Measurements from ENCODE around the gene MAGI2.

The MAGI2 gene

DNA sequence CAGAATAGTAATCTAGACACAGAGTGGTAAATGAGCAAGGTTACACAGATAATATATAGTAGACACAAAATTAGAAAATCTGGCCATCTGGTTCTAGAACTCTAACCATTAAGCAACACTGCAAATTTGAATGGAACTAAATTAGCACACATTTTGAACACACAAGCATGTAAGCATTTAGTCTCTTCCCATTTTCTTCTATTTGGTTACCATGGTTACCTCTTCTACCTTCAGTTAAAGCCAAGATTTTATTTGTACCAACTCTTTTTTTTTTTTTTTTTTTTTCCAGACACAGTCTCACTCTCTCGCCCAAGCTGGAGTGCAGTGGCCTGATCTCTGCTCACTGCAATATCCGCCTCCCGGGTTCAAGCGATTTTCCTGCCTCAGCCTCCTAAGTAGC is 790.5 kb downstream of the MAGI2 start:
- Histone ChIP-seq H3K4me3 (ENCODE audit: low read length, poor library complexity, severe bottlenecking) (no peak overlapping the region), H3K9me2 (replicated peaks; ENCODE audit: low read depth, low read length) (no peaks in the 10 kb centered on the region), H3K79me2 (ENCODE audit: insufficient read depth, low read length) (no peaks in the 10 kb centered on the region)

DNA sequence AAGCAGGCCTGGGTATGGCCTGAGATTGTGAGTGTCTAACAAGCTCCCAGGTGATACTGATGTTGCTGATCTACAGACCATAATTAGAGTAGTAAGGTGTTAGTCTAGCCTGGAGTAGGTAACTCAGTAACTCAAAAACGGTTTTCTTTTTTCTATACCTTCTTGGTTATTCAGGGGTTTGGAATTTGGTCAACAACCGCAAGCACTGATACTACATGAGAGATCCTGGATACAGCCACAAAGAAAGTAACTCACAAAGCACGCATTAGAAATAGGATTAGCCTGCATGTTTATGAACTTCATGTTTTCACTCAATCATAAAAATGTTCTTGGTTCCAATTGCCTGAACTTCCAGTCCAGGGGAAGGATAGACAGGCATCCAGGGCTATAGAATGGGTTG is 803.5 kb downstream of the MAGI2 start:
- Histone ChIP-seq H3K27me3 (ENCODE audit: insufficient read depth, low read length, poor library complexity, severe bottlenecking) (no peaks in the 10 kb centered on the region), H3K79me2 (ENCODE audit: insufficient read depth, low read length) (no peaks in the 10 kb centered on the region), H3K9me2 (replicated peaks; ENCODE audit: low read depth, low read length) (no peaks in the 10 kb centered on the region), H3K36me3 (ENCODE audit: insufficient read depth, low read length) (no peaks in the 10 kb centered on the region), H3F3A (ENCODE audit: low read depth) (no peaks in the 10 kb centered on the region), H3K4me2 (ENCODE audit: low read depth, low read length, poor library complexity, severe bottlenecking) (no peak overlapping the region), H2AFZ (ENCODE audit: low read length) (no peak overlapping the region), H3K4me3 (ENCODE audit: low read length, poor library complexity, severe bottlenecking) (no peak overlapping the region), H3K9me3 (ENCODE audit: insufficient read depth, low read depth, low read length) (no peaks in the 10 kb centered on the region), H3K4me1 (ENCODE audit: insufficient read depth, low read length, poor library complexity, severe bottlenecking) (no peaks in the 10 kb centered on the region), H3K9ac (ENCODE audit: low read depth, low read length, poor library complexity, severe bottlenecking) (no peak overlapping the region), H4K20me1 (ENCODE audit: insufficient read depth, low read length, poor library complexity, severe bottlenecking) (no peaks in the 10 kb centered on the region)
- TF ChIP-seq, protein P1, sequence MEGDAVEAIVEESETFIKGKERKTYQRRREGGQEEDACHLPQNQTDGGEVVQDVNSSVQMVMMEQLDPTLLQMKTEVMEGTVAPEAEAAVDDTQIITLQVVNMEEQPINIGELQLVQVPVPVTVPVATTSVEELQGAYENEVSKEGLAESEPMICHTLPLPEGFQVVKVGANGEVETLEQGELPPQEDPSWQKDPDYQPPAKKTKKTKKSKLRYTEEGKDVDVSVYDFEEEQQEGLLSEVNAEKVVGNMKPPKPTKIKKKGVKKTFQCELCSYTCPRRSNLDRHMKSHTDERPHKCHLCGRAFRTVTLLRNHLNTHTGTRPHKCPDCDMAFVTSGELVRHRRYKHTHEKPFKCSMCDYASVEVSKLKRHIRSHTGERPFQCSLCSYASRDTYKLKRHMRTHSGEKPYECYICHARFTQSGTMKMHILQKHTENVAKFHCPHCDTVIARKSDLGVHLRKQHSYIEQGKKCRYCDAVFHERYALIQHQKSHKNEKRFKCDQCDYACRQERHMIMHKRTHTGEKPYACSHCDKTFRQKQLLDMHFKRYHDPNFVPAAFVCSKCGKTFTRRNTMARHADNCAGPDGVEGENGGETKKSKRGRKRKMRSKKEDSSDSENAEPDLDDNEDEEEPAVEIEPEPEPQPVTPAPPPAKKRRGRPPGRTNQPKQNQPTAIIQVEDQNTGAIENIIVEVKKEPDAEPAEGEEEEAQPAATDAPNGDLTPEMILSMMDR (conservative IDR thresholded peaks at IDR 0.05; ENCODE audit: low read length): no peak
- TF ChIP-seq EZH2phosphoT487 (IDR thresholded peaks at IDR 0.05; ENCODE audit: borderline replicate concordance): no peak

More for the DNA sequence above, 790.5 kb downstream of the MAGI2 start:
- no peaks in the 10 kb centered on the region for H3K27me3 ChIP-seq (ENCODE audit: insufficient read depth, low read length, poor library complexity, severe bottlenecking)
- no peak overlapping the region for H3K9ac ChIP-seq (ENCODE audit: low read depth, low read length, poor library complexity, severe bottlenecking)
- TF ChIP-seq, protein P1 (conservative IDR thresholded peaks at IDR 0.05; ENCODE audit: low read length): no peak
- no peak for TF ChIP-seq EZH2phosphoT487 (IDR thresholded peaks at IDR 0.05; ENCODE audit: borderline replicate concordance)
- H3K4me1 ChIP-seq (ENCODE audit: insufficient read depth, low read length, poor library complexity, severe bottlenecking): no peaks in the 10 kb centered on the region
- no peaks in the 10 kb centered on the region for H3K9me3 ChIP-seq (ENCODE audit: insufficient read depth, low read depth, low read length)
- no peak overlapping the region for H3K4me2 ChIP-seq (ENCODE audit: low read depth, low read length, poor library complexity, severe bottlenecking)
- H3F3A ChIP-seq (ENCODE audit: low read depth): no peaks in the 10 kb centered on the region
- no peak overlapping the region for H2AFZ ChIP-seq (ENCODE audit: low read length)
- H3K36me3 ChIP-seq (ENCODE audit: insufficient read depth, low read length): no peaks in the 10 kb centered on the region
- H4K20me1 ChIP-seq (ENCODE audit: insufficient read depth, low read length, poor library complexity, severe bottlenecking): no peaks in the 10 kb centered on the region

DNA sequence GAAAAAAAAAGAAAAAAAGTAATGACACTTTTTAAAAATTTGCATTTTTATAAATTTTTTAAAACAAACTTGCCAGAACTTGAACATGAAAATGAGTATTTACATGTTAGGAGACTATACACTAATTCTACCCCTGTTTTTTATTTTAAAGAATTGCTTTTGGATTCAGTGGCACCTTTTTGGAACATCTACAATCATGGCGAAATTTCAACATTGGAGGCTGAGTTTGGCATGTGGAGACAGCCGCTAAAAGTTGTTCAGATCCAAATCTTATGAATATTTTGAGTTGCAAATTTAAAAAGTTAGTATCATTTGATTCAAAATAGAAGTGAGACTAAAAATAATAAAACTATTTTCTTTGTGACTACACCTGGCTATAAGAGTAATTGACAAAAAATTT is 804.2 kb downstream of the MAGI2 start:
- H4K20me1 ChIP-seq (ENCODE audit: insufficient read depth, low read length, poor library complexity, severe bottlenecking): no peaks in the 10 kb centered on the region
- H3K4me3 ChIP-seq (ENCODE audit: low read length, poor library complexity, severe bottlenecking): no peak overlapping the region
- H3F3A ChIP-seq (ENCODE audit: low read depth): no peaks in the 10 kb centered on the region
- H3K4me2 ChIP-seq (ENCODE audit: low read depth, low read length, poor library complexity, severe bottlenecking): no peak overlapping the region
- H2AFZ ChIP-seq (ENCODE audit: low read length): no peak overlapping the region
- no peaks in the 10 kb centered on the region for H3K9me3 ChIP-seq (ENCODE audit: insufficient read depth, low read depth, low read length)
- H3K4me1 ChIP-seq (ENCODE audit: insufficient read depth, low read length, poor library complexity, severe bottlenecking): no peaks in the 10 kb centered on the region
- H3K9me2 ChIP-seq (replicated peaks; ENCODE audit: low read depth, low read length): no peaks in the 10 kb centered on the region
- H3K36me3 ChIP-seq (ENCODE audit: insufficient read depth, low read length): no peaks in the 10 kb centered on the region
- TF ChIP-seq EZH2phosphoT487 (IDR thresholded peaks at IDR 0.05; ENCODE audit: borderline replicate concordance): no peak
- TF ChIP-seq, protein P1 (conservative IDR thresholded peaks at IDR 0.05; ENCODE audit: low read length): no peak
- H3K27me3 ChIP-seq (ENCODE audit: insufficient read depth, low read length, poor library complexity, severe bottlenecking): no peaks in the 10 kb centered on the region
- no peaks in the 10 kb centered on the region for H3K79me2 ChIP-seq (ENCODE audit: insufficient read depth, low read length)
- no peak overlapping the region for H3K9ac ChIP-seq (ENCODE audit: low read depth, low read length, poor library complexity, severe bottlenecking)

Data from Loucy (cell line).